HepG2 (cell line): ENCODE measurements around the gene ST6GALNAC6. TPM values are rescaled to one million over a fixed set of nuclear protein-coding genes. Genes with fewer than 3 reads are reported as not detected.

ENCODE experiments used
- ATF2 ChIP-seq: sonication (generic); formaldehyde crosslinking; IDR thresholded peaks from 2 replicates; pipeline ENCODE4 v1.4.0; 2020; ENCODE audit warnings: missing genetic modification reagents
- FOXK1 ChIP-seq: sonication (generic); formaldehyde crosslinking; IDR thresholded peaks from 2 replicates; pipeline ENCODE4 v1.4.0; 2020; ENCODE audit warnings: low read depth, missing genetic modification reagents, borderline replicate concordance
- GATA4 ChIP-seq: sonication (generic); IDR thresholded peaks from 2 replicates; pipeline ENCODE4 v1.6.1; 2016; ENCODE audit warnings: antibody characterized with exemption, low read depth, borderline replicate concordance
- GPBP1L1 ChIP-seq: sonication (generic); formaldehyde crosslinking; IDR thresholded peaks from 2 replicates; pipeline ENCODE4 v1.5.0; 2020; ENCODE audit warnings: mild to moderate bottlenecking, missing genetic modification reagents
- PLSCR1 ChIP-seq: sonication (generic); formaldehyde crosslinking; IDR thresholded peaks from 2 replicates; pipeline ENCODE4 v1.5.0; 2020; ENCODE audit warnings: missing genetic modification reagents, mild to moderate bottlenecking, borderline replicate concordance
- PRPF4 ChIP-seq: fragments of 200-400 bp; formaldehyde crosslinking; IDR thresholded peaks from 2 replicates; pipeline ENCODE4 v1.6.1; 2016; ENCODE audit warnings: low read length, low read depth; ENCODE audit not compliant: poor library complexity, severe bottlenecking
- RBAK ChIP-seq: sonication (generic); formaldehyde crosslinking; IDR thresholded peaks from 2 replicates; pipeline ENCODE4 v1.5.1; 2020; ENCODE audit warnings: mild to moderate bottlenecking, missing genetic modification reagents
- STAG1 ChIP-seq: sonication (generic); formaldehyde crosslinking; IDR thresholded peaks from 2 replicates; pipeline ENCODE4 v1.4.0; 2020; ENCODE audit warnings: missing genetic modification reagents
- ZBTB46 ChIP-seq: sonication (generic); formaldehyde crosslinking; IDR thresholded peaks from 2 replicates; pipeline ENCODE4 v1.4.0; 2020; ENCODE audit warnings: mild to moderate bottlenecking, missing genetic modification reagents, borderline replicate concordance
- ZFP36 ChIP-seq: fragments of 150-350 bp; IDR thresholded peaks from 2 replicates; pipeline ENCODE4 v1.6.1; 2018; ENCODE audit warnings: borderline replicate concordance, low read length, low read depth; ENCODE audit not compliant: partially characterized antibody
- ZNF512 ChIP-seq: sonication (generic); formaldehyde crosslinking; IDR thresholded peaks from 2 replicates; pipeline ENCODE4 v1.4.0; 2020; ENCODE audit warnings: mild to moderate bottlenecking, missing genetic modification reagents
- ZNF557 ChIP-seq: sonication (generic); formaldehyde crosslinking; IDR thresholded peaks from 2 replicates; pipeline ENCODE4 v1.4.0; 2020; ENCODE audit warnings: missing genetic modification reagents
- ZNF687 ChIP-seq: sonication (generic); formaldehyde crosslinking; IDR thresholded peaks from 2 replicates; pipeline ENCODE4 v1.5.1; 2020; ENCODE audit warnings: mild to moderate bottlenecking, missing genetic modification reagents, moderate library complexity
- ZNF691 ChIP-seq: sonication (generic); formaldehyde crosslinking; IDR thresholded peaks from 2 replicates; pipeline ENCODE4 v1.4.0; 2020; ENCODE audit warnings: missing genetic modification reagents, low read depth, mild to moderate bottlenecking, borderline replicate concordance
- ZSCAN5A ChIP-seq: sonication (generic); formaldehyde crosslinking; IDR thresholded peaks from 2 replicates; pipeline ENCODE4 v1.8.0; 2022; ENCODE audit warnings: mild to moderate bottlenecking, missing genetic modification reagents, borderline replicate concordance
- polyA plus RNA-seq, 8 experiments: library from polyadenylated mRNA; depleted of rRNA in 3 of 8; stranded (reverse) in 7 of 8; unstranded in 1 of 8; fragments of >200 nt; fragmentation: Illumina TruSeq in 4 of 8; extraction: Trizol in 4 of 8; gene quantifications; 2 replicates each; pipeline versions ENCODE4 v1.2.1 to v1.2.3, GENCODE V29; 2011 to 2016; ENCODE audit warnings: low read depth in 4 of 8, missing spikeins in 1 of 8, mixed read lengths in 1 of 8; ENCODE audit not compliant: insufficient read depth in 1 of 8
- total RNA-seq, 5 experiments: library from RNA; depleted of rRNA; stranded (reverse); fragments of >200 nt; fragmentation: Illumina TruSeq; extraction: Trizol; gene quantifications; 2 replicates each; pipeline ENCODE4 v1.2.3, GENCODE V29; 2016; ENCODE audit warnings: low read depth in 1 of 5

Gene ST6GALNAC6
- total and polyA plus RNA-seq, 2 of the 13 experiments (the other 11 are each of a cell fraction or from before 2014, with no cell fraction given), result 18.5 to 65.4 TPM

GRCh38 chr9:127943731-127944144 is 44.3 kb upstream of the ST6GALNAC6 start (continued):
- TF ChIP-seq GATA4, result no peak
- TF ChIP-seq ZNF512 (CRISPR knock-in tag), result no peak
- TF ChIP-seq ZNF687, result peak; percentile 68
- TF ChIP-seq ZSCAN5A (CRISPR knock-in tag), result no peak
- peak; percentile 89 for TF ChIP-seq STAG1 (CRISPR knock-in tag)
- TF ChIP-seq GPBP1L1 (CRISPR knock-in tag), result no peak
- no peak for TF ChIP-seq ZNF691
- no peak for TF ChIP-seq ZBTB46 (CRISPR knock-in tag)
- no peak for TF ChIP-seq ZFP36
- TF ChIP-seq RBAK (CRISPR knock-in tag), result no peak
- no peak for TF ChIP-seq ATF2
- TF ChIP-seq FOXK1 (CRISPR knock-in tag), result no peak
- TF ChIP-seq PRPF4, result peak; percentile 30
- TF ChIP-seq ZNF557, result no peak
- no peak for TF ChIP-seq PLSCR1
